Left colon (tissue), 2 donors: ENCODE measurements around the gene KRTAP9-7. TPM values are rescaled to one million over a fixed set of nuclear protein-coding genes. Genes with fewer than 3 reads are reported as not detected.
"Not testable (repeated sequence)": the region's sequence is repeated elsewhere in the genome, so short reads cannot be mapped to it uniquely, and the experiment has no call there.

Experiments used
- ATAC-seq: fragments of 200-7000 bp; cut with Tn5 transposase; one replicate; pipeline ENCODE4 v1.9.1; 2020; ENCODE audit warnings: mild to moderate bottlenecking, moderate library complexity
- DNase-seq, 2 donors: peaks; one replicate each; pipeline ENCODE4 v3.0.0-alpha.2; 2020
- intact Hi-C, 2 donors: fragments of 100-400 bp; cut with DNase I in 1 of 2; cut with micrococcal nuclease in 1 of 2; formaldehyde crosslinking; loops; one replicate each; pipeline versions ENCODE4 v1.11.2 to v1.14.0; 2022; cut with DNase I, micrococcal nuclease
- long read RNA-seq: library from polyadenylated mRNA; unstranded; transcript quantifications from one replicate; pipeline ENCODE4 v2.0.0, GENCODE V29; 2021
- total RNA-seq, 2 donors: library from RNA; stranded (reverse); fragmentation: NEBNext Ultra II Directional; extraction: Animal tissue kit (Norgen Biotek cat#: 25700); gene quantifications; one replicate each; pipeline ENCODE4 v1.2.1, GENCODE V29; 2021
- donor health status: DM: no; HTN: no; CAD: no.
- donor health status: DM: yes; HTN: yes; CAD: no.

Gene KRTAP9-7, protein sequence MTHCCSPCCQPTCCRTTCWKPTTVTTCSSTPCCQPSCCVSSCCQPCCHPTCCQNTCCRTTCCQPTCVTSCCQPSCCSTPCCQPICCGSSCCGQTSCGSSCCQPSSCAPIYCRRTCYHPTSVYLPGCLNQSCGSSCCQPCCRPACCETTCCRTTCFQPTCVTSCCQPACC
- total RNA-seq: not detected
- long read RNA-seq: 0 reads

DNA sequence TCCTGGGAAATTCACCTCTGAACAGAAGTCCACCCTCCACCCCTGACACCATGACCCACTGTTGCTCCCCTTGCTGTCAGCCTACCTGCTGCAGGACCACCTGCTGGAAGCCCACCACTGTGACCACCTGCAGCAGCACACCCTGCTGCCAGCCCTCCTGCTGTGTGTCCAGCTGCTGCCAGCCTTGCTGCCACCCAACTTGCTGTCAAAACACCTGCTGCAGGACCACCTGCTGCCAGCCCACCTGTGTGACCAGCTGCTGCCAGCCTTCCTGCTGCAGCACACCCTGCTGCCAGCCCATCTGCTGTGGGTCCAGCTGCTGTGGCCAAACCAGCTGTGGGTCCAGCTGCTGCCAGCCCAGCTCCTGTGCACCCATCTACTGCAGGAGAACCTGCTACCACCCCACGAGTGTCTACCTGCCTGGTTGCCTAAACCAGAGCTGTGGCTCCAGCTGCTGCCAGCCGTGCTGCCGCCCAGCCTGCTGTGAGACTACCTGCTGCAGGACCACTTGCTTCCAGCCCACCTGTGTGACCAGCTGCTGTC, at the start of gene KRTAP9-7:
Gene KRTAP9-7, plus strand, starts transcription at position 51 of the 543 bp plus-strand sequence. Its CDS starts 0 bp downstream, at position 51.
- ATAC-seq, intact Hi-C loops, DNase-seq: not testable (repeated sequence)

DNA sequence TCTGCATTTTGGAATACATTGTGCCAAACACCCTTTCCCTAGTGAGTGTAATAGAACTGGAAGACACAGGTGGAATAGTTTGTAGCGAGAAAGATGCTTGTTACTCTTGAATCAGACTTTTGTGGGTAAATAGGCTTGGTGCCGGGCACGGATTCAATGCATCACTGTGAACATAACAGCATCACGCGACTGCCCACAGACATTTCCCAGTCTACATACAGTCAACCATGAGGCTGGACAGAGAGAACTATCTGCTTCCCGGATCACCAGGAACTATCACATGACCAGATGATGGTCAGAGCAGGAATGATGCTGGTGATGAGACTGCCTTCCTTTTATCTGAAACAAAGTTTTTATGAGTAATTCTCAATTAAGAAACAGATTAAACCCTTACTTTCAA, 49.4 kb upstream of the KRTAP9-7 start:
- ATAC-seq (no peak), DNase-seq (no peak)
- intact Hi-C loops: no loop called here

DNA sequence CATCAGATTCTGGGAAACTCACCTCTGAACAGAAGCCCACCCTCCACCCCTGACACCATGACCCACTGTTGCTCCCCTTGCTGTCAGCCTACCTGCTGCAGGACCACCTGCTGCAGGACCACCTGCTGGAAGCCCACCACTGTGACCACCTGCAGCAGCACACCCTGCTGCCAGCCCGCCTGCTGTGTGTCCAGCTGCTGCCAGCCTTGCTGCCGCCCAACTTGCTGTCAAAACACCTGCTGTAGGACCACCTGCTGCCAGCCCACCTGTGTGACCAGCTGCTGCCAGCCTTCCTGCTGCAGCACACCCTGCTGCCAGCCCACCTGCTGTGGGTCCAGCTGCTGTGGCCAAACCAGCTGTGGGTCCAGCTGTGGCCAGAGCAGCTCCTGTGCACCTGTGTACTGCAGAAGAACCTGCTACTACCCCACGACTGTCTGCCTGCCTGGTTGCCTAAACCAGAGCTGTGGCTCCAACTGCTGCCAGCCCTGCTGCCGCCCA, 48.9 kb upstream of the KRTAP9-7 start, which contains the start of gene KRTAP9-2:
Gene KRTAP9-2, plus strand, starts transcription at position 51 of the 498 bp plus-strand sequence. Its CDS starts 7 bp downstream, at position 58.
- ATAC-seq, intact Hi-C loops, DNase-seq: not testable (repeated sequence)

DNA sequence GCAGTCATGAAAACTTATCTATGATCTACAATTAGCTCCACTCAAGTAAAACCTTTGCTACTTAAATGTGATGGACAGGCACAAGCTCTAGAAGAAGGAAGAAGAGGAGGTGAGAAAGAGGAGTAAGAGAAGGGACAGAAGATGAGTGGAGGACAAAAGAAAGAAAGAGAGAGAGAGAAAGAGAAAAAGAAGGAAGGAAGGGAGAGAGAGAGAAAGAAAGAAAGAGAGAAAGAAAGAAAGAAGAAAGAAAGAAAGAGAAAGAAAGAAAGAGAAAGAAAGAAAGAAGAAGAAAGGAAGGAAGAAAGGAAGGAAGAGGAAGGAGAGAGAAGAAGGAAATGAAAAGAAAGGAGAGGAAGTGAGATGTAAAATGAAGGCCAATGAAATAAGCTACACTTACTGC, 45.4 kb upstream of the KRTAP9-7 start:
- ATAC-seq: no peak
- no peak for DNase-seq
- intact Hi-C loops: no loop called here

DNA sequence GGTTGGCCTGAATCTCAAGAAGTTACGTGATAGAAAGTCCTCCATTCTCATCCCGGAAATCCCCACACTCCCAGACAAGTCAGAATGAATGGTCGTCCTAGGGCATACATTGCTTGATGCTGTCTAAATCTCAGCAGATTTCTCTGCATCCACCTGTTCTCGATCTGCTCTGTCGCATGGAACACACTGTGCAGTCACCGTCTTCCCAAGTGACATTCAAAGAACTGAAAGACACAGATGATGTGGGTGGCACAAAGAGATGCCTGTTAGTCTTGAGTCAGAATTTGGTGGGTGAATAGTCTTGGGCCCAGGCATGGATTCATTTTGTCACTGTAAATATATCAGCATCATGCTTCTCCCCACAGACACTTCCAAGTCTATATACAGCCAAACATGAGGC, 43.8 kb upstream of the KRTAP9-7 start:
- ATAC-seq (no peak), DNase-seq (no peak)
- intact Hi-C loops: no loop called here

DNA sequence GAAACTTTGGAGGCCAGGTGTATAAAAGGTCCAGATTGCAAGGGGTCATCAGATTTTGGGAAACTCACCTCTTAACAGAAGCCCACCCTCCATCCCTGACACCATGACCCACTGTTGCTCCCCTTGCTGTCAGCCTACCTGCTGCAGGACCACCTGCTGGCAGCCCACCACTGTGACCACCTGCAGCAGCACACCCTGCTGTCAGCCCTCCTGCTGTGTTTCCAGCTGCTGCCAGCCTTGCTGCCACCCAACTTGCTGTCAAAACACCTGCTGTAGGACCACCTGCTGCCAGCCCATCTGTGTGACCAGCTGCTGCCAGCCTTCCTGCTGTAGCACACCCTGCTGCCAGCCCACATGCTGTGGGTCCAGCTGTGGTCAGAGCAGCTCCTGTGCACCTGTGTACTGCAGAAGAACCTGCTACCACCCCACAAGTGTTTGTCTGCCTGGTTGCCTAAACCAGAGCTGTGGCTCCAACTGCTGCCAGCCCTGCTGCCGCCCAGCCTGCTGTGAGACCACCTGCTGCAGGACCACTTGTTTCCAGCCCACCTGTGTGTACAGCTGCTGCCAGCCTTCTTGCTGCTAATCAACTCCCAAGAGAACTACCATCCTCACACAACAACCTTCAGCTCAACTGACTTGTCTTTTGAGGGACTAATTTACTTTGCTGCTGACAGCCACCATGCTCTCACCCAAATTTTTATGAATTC, 42.9 kb upstream of the KRTAP9-7 start, which contains the start of gene KRTAP9-3:
Gene KRTAP9-3, plus strand, starts transcription at position 51 of the 707 bp plus-strand sequence. Its CDS starts 53 bp downstream, at position 104.
- DNase-seq, intact Hi-C loops, ATAC-seq: not testable (repeated sequence)

DNA sequence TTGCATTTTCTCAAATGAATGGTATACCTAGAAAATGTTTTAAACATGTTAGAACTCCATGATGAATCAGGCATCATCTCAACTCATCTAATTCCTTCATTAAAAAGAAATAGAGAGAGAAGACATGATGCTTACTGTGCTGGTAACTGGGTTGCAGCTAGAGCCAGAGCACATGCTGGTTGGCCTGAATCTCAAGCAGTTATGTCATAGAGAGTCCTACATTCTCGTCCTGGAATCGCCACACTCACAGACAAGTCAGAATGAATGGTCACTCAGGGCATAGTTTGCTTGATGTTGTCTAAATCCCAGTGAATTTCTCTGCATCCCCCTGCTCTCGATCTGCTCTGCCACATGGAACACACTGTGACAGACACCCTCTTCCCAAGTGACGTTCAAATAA, 38.4 kb upstream of the KRTAP9-7 start:
- DNase-seq, intact Hi-C loops, ATAC-seq: not testable (repeated sequence)

DNA sequence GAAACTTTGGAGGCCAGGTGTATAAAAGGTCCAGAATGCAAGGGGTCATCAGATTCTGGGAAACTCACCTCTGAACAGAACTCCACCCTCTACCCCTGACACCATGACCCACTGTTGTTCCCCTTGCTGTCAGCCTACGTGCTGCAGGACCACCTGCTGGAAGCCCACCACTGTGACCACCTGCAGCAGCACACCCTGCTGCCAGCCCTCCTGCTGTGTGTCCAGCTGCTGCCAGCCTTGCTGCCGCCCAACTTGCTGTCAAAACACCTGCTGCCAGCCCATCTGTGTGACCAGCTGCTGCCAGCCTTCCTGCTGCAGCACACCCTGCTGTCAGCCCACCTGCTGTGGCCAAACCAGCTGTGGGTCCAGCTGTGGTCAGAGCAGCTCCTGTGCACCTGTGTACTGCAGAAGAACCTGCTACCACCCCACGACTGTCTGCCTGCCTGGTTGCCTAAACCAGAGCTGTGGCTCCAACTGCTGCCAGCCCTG, 37.5 kb upstream of the KRTAP9-7 start, which contains the start of gene KRTAP9-8:
Gene KRTAP9-8, plus strand, starts transcription at position 51 of the 489 bp plus-strand sequence. Its CDS starts 53 bp downstream, at position 104.
- ATAC-seq, intact Hi-C loops, DNase-seq: not testable (repeated sequence)

DNA sequence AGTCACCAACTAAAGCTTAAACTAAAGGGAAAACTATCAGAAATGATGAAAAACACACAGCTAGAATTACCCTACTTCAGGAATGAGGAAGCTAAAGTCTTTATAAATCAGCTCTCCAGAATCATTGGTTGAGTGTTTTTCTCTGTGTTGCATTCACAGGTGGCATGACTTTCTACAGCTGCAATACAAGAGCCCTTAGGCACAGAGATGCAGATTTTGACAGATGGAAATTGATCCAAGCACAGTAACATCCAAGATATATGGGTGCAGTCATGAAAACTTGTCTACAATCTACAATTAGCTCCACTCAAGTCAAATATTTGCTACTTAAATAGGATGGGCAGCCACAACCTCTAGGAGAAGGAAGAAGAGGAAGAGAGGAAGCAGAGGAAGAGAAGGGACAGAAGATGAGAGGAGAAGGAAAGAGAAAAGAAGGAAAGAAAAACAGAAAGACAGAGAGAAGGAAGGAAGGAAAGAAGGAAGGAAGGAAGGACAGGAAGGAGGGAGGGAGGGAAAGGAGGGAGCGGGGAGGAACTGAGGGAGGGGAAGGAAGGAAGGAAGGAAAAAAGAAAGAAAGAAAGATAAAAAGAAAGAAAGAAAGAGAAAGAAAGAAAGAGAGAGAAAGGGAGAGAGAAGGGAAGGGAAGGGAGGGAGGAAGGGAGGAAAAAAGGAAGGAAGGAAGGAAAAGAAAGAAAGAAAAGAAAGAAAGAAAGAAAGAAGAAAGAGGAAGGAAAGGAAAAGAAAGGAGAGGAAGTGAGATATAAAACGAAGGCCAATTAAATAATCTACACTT, 28.3 kb upstream of the KRTAP9-7 start:
- DNase-seq, ATAC-seq, intact Hi-C loops: not testable (repeated sequence)

DNA sequence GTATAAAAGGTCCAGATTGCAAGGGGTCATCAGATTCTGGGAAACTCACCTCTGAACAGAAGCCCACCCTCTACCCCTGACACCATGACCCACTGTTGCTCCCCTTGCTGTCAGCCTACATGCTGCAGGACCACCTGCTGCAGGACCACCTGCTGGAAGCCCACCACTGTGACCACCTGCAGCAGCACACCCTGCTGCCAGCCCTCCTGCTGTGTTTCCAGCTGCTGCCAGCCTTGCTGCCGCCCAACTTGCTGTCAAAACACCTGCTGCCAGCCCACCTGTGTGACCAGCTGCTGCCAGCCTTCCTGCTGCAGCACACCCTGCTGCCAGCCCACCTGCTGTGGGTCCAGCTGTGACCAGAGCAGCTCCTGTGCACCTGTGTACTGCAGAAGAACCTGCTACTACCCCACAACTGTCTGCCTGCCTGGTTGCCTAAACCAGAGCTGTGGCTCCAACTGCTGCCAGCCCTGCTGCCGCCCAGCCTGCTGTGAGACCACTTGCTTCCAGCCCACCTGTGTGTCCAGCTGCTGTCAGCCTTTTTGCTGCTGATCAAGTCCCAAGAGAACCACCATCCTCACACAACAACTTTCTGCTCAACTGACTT, 25.8 kb upstream of the KRTAP9-7 start, which contains the start of gene KRTAP9-4:
Gene KRTAP9-4, plus strand, starts transcription at position 51 of the 604 bp plus-strand sequence. Its CDS starts 34 bp downstream, at position 85.
- DNase-seq, intact Hi-C loops, ATAC-seq: not testable (repeated sequence)

DNA sequence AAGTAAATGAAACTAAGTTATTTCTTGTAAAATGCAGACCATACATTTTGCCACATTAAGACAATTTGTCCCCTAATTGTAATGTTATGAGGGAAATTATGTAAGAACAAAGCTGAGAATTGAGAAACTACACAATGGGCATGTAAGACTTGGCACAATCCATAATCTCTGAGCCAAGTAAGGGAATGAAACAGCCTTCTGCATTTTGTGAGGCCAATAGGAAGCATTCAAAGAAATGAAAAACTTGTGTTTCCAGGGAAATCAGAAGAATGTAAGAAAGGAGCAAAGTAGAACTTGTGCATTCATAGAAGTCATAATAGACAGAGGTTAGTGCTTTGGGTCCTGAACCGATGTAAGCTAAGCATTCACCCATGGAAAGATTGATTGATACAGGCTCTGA, 24.2 kb upstream of the KRTAP9-7 start:
- ATAC-seq (no peak), DNase-seq (no peak)
- intact Hi-C loops: no loop called here

DNA sequence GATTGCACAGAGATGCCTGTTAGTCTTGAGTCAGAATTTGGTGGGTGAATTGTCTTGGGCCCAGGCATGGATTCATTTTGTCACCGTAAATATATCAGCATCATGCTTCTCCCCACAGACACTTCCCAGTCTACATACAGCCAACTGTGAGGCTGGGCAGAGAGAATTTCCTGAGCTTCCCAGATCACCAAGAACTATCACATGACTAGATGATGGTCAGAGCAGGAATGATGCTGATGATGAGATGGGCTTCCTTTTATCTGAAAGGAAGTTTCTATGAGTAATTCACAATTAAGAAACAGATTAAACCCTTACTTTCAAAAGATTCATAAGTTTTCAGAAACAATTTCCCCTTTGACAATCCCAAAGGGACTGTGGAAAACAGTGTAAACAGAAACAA, 20.6 kb upstream of the KRTAP9-7 start:
- intact Hi-C loops: no loop called here
- ATAC-seq (no peak), DNase-seq (no peak)

DNA sequence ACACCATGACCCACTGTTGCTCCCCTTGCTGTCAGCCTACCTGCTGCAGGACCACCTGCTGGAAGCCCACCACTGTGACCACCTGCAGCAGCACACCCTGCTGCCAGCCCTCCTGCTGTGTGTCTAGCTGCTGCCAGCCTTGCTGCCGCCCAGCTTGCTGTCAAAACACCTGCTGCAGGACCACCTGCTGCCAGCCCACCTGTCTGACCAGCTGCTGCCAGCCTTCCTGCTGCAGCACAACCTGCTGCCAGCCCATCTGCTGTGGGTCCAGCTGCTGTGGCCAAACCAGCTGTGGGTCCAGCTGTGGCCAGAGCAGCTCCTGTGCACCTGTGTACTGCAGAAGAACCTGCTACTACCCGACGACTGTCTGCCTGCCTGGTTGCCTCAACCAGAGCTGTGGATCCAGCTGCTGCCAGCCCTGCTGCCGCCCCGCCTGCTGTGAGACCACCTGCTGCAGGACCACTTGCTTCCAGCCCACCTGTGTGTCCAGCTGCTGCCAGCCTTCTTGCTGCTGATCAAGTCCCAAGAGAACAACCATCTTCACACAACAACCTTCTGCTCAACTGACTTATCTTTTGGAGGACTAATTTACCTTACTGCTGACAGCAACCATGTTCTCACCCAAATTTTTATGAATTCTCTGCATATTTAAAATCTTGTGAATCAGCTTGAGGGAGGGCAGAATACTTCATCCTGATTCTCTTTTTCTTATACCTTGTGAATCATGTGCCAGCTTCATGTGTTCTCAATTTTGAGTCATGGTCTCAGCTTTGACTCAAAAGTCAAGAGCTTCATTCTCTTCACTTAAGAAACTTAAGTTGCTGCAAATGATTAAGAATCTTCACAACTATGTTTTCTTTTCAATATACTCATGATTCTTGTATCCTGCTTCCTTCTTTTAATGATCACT, 19.9 kb upstream of the KRTAP9-7 start, which contains the start of gene KRTAP9-9:
Gene KRTAP9-9, plus strand, starts transcription at position 4 of the 910 bp plus-strand sequence.
- DNase-seq, ATAC-seq, intact Hi-C loops: not testable (repeated sequence)

DNA sequence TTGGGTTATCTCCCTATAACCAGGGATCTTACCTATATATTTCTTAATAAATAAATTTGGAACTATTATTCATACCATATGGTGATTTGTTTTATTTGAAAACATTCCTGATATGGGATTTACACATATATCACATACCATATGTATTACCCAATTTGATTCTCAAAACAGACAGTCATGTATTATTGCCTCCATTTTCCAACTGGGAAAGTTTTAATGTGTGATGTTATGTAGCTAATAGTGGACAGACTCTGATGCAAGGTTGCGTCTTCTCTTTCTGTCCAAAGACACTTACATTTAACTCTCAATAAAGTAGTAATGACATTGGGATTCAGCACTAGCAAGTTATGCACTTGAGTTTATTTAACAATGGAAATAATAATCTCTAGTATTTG, 19.2 kb upstream of the KRTAP9-7 start:
- ATAC-seq (no peak), DNase-seq (no peak)
- intact Hi-C loops: no loop called here

DNA sequence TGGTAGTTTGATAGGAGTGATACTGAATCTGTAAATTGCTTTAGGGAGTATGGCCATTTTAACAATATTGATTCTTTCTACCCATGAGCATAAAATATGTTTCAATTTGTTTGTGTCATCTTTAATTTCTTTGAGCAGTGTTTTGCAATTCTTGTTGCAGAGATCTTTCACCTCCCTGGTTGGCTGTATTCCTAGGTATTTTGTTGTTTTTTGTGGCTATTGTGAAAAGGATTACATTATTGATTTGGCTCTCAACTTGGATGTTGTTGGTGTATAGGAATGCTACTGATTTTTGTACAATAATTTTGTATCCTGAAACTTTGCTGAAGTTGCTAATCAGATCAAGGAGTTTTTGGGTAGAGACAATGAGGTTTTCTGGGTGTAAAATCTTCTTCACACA, 17.1 kb upstream of the KRTAP9-7 start:
- DNase-seq (no peak), ATAC-seq (no peak)
- intact Hi-C loops: no loop called here

DNA sequence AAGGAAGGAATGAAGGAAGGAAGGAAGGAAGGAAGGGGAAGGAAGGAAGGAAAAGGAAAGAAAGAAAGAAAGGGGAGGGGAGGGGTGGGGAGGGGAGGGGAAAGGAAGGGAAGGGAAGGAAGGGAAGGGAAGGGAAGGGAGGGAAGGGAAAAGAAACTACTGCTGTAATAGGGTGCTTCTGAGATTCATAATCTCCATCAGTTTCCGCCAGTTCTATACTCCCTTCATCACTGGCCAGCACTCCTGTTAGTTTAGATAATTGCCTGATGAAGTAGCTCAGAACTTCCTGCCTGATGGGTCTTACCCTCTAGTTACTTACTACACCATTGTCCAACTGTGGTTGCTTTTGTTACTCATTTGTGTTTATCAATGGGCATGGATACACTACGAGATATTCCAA, 12.3 kb upstream of the KRTAP9-7 start:
- no peak for DNase-seq
- intact Hi-C loops: no loop called here
- ATAC-seq: no peak

DNA sequence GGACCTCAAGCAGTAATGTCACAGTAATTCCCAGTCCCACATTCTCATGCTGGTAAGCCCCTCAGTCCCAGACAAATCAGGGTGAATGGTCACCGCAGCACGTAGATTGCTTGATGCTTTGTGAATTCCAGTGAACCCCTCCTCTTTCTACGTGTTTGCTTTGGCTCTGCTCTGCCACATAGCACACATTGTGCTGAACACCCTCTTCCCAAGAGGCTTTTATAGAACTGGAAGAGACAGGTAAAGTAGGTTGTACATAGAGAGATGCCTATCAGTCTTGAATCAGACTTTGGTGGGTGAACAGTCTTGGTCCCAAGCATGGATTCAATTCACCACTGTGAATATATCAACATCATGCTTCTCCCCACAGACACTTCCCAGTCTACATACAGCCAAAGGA, 10.9 kb upstream of the KRTAP9-7 start:
- DNase-seq: no peak
- intact Hi-C loops: no loop called here
- ATAC-seq: no peak
